22Rv1 (cell line): Measurements from ENCODE around the gene UNC5CL.

Experiments used
- H3K27ac ChIP-seq: fragments of 450-650 bp; 2 replicates; pipeline ENCODE4 v1.5.1; 2017
- CTCF ChIP-seq: fragments of 450-650 bp; IDR thresholded peaks from 2 replicates; pipeline ENCODE4 v1.5.1; 2017; ENCODE audit warnings: mild to moderate bottlenecking
- ZFX ChIP-seq: fragments of 450-650 bp; IDR thresholded peaks from 2 replicates; pipeline ENCODE4 v1.6.1; 2017; ENCODE audit warnings: antibody characterized with exemption, borderline replicate concordance

UNC5CL gene

GRCh38 chr6:40998661-40999060, 40.4 kb downstream of the UNC5CL start:
- no peak overlapping the region for H3K27ac ChIP-seq
- TF ChIP-seq ZFX (no peak), CTCF (no peak)

- H3K27ac ChIP-seq = peak overlapping the region; percentile 53
- TF ChIP-seq CTCF (no peak), ZFX (no peak)
Measured at GRCh38 chr6:40997234-40997957, 41.6 kb downstream of the UNC5CL start.

- peak overlapping the region; percentile 53 for H3K27ac ChIP-seq
- TF ChIP-seq CTCF = no peak
- no peak for TF ChIP-seq ZFX
Measured at GRCh38 chr6:40996591-40997233, 42.3 kb downstream of the UNC5CL start.

GRCh38 chr6:40992746-40993145, 46.3 kb downstream of the UNC5CL start:
- no peak overlapping the region for H3K27ac ChIP-seq
- TF ChIP-seq CTCF = no peak
- no peak for TF ChIP-seq ZFX

- no peak for TF ChIP-seq ZFX
Measured at GRCh38 chr6:40990301-40990700, 48.7 kb downstream of the UNC5CL start.

GRCh38 chr6:40989204-40990169, 49.5 kb downstream of the UNC5CL start:
- TF ChIP-seq ZFX (no peak), CTCF (no peak)
- no peak overlapping the region for H3K27ac ChIP-seq

More at GRCh38 chr6:40990301-40990700, 48.7 kb downstream of the UNC5CL start:
- H3K27ac ChIP-seq = no peak overlapping the region

- no peak overlapping the region for H3K27ac ChIP-seq
- no peak for TF ChIP-seq CTCF
- TF ChIP-seq ZFX = no peak
Measured at GRCh38 chr6:40988634-40989033, 50.4 kb downstream of the UNC5CL start.
